ENCODE measurements around the gene SBF2.

Gene SBF2

DNA sequence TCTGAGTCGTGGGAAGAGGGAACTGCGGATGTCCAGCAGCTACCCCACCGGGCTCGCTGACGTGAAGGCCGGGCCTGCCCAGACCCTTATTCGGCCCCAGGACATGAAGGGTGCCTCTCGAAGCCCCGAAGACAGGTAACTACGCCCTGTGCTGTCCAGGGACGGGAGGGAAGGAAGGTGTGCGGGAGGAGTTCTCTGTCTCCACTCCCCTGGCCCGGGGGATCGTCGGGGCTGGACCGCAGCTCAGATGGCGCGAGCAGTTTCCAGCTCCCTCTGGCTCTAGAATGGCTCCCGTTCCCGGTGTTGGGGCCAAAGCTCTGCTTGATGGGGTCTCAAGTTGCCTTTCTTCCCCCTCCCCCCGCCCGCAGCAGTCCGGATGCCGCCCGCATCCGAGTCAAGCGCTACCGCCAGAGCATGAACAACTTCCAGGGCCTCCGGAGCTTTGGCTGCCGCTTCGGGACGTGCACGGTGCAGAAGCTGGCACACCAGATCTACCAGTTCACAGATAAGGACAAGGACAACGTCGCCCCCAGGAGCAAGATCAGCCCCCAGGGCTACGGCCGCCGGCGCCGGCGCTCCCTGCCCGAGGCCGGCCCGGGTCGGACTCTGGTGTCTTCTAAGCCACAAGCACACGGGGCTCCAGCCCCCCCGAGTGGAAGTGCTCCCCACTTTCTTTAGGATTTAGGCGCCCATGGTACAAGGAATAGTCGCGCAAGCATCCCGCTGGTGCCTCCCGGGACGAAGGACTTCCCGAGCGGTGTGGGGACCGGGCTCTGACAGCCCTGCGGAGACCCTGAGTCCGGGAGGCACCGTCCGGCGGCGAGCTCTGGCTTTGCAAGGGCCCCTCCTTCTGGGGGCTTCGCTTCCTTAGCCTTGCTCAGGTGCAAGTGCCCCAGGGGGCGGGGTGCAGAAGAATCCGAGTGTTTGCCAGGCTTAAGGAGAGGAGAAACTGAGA, 12.2 kb upstream of the SBF2 start:
- peak overlapping the region in 1 of 2 experiments; percentile 68; a peak in 2 of 4 replicates for H3K4me3 ChIP-seq (ENCODE audit: low read depth in 1 of 2, low read length in 2 of 2)
- no peak overlapping the region for H2AFZ ChIP-seq (ENCODE audit: low read depth, low read length)

DNA sequence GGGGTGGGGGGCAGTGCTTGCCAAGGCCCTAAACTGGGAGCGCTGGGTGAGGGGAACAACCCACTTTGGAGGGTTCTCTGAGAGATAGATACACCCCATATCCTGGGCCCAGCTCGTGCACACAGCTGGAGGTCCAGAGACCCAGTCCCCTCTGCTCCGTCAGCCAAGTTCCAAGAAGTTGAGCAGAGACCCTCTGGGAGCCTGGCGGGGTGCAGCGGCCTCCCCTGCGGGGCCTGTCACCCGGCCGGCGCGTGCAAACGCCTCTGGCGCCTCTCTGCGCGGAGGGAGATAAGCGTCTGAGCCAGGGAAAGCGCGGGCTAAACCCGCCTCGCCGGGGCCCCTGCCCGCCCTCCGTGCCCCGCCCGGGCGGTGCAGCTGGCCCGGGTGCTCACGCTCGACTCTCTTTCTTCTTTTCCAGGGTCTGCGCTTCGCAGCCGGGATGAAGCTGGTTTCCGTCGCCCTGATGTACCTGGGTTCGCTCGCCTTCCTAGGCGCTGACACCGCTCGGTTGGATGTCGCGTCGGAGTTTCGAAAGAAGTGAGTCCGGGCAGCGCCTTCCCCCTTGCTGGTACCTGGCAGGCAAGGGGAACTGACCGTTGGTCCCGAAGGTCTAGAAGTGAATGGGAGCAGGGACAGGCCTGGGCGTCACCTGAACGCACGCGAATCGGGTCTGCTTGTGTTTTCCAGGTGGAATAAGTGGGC, 11.4 kb upstream of the SBF2 start:
- DNase-seq: peak; percentile 55
- Histone ChIP-seq H3K27me3 (ENCODE audit: insufficient read depth, low read length, poor library complexity) (peaks cover 59% of the 10 kb centered on the region), H2AFZ (ENCODE audit: low read depth, low read length) (peak overlapping the region; percentile 68)

More for the DNA sequence above, 12.2 kb upstream of the SBF2 start:
- DNase-seq: no peak
- peak overlapping the region; percentile 55; the same call in 1 of the 2 replicates for H3K9ac ChIP-seq (ENCODE audit: low read depth, low read length)
- H4K20me1 ChIP-seq (ENCODE audit: insufficient read depth, low read length): peaks cover 5% of the 10 kb centered on the region
- TF ChIP-seq EZH2 (IDR thresholded peaks at IDR 0.05; ENCODE audit: borderline replicate concordance, low read depth, low read length, severe bottlenecking): no peak
- TF ChIP-seq, protein P1, sequence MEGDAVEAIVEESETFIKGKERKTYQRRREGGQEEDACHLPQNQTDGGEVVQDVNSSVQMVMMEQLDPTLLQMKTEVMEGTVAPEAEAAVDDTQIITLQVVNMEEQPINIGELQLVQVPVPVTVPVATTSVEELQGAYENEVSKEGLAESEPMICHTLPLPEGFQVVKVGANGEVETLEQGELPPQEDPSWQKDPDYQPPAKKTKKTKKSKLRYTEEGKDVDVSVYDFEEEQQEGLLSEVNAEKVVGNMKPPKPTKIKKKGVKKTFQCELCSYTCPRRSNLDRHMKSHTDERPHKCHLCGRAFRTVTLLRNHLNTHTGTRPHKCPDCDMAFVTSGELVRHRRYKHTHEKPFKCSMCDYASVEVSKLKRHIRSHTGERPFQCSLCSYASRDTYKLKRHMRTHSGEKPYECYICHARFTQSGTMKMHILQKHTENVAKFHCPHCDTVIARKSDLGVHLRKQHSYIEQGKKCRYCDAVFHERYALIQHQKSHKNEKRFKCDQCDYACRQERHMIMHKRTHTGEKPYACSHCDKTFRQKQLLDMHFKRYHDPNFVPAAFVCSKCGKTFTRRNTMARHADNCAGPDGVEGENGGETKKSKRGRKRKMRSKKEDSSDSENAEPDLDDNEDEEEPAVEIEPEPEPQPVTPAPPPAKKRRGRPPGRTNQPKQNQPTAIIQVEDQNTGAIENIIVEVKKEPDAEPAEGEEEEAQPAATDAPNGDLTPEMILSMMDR (IDR thresholded peaks at IDR 0.05; ENCODE audit: borderline replicate concordance, extremely low read depth, low read length, poor library complexity, severe bottlenecking): no peak
- peaks cover 57% of the 10 kb centered on the region for H3K27me3 ChIP-seq (ENCODE audit: insufficient read depth, low read length, poor library complexity)
- H3K79me2 ChIP-seq (ENCODE audit: insufficient read depth, low read length): no peaks in the 10 kb centered on the region
- peaks cover 84% of the 10 kb centered on the region for H3K4me1 ChIP-seq (ENCODE audit: insufficient read depth, low read length)
- peak overlapping the region; percentile 88 for H3K4me2 ChIP-seq (ENCODE audit: insufficient read depth, low read length)
- H3K36me3 ChIP-seq (ENCODE audit: insufficient read depth, low read length): peaks cover 3% of the 10 kb centered on the region; the same call in 1 of the 2 replicates
- no peak for ATAC-seq (ENCODE audit: insufficient read depth, low read depth)
- peak overlapping the region; percentile 16; the same call in 1 of the 2 replicates for H3K27ac ChIP-seq (ENCODE audit: low read length)
- H3K9me3 ChIP-seq (ENCODE audit: insufficient read depth, low read length, severe bottlenecking): no peaks in the 10 kb centered on the region

DNA sequence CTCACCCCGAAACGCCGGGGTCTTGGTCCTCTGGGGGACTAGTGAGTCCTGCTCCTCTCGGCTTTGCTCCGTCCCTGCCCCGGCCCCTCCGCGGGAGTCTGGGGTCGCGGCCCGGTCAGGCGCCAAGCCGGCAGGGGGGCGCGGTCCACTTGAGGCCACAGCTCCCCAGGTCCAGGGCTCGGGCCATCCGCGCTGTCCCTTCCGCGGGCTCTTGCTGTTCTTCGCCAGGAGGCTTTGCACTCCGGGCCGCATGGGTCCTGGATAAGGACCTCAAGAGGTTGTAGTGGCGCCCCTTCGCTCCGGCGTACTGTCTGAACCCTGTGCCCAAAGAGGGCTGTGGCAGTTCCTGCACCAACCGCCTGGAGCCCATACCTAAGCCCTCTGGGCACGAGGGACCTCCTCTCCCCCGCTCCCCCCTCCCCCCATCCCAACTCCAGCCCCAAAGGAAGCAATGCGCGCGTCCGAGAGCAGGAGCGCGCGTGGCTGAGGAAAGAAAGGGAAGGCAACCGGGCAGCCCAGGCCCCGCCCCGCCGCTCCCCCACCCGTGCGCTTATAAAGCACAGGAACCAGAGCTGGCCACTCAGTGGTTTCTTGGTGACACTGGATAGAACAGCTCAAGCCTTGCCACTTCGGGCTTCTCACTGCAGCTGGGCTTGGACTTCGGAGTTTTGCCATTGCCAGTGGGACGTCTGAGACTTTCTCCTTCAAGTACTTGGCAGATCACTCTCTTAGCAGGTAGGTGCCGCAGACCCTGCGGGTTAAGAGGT, 10.7 kb upstream of the SBF2 start, which contains the start of gene ADM:
Gene ADM (plus strand): TSS at position 579 of the 767 bp plus-strand sequence. CDS start 628 bp downstream, outside the sequence.
- Histone ChIP-seq H3K27me3 (ENCODE audit: insufficient read depth, low read length, poor library complexity) (peaks cover 59% of the 10 kb centered on the region), H4K20me1 (ENCODE audit: insufficient read depth, low read length) (peaks cover 5% of the 10 kb centered on the region), H3K4me2 (ENCODE audit: insufficient read depth, low read length) (peak within 1 kb of the TSS; percentile 88), H3K9me3 (ENCODE audit: insufficient read depth, low read length, severe bottlenecking) (no peaks in the 10 kb centered on the region), H3K27ac (ENCODE audit: low read length) (peak within 1 kb of the TSS; percentile 30; the same call in 1 of the 2 replicates), H3K4me1 (ENCODE audit: insufficient read depth, low read length) (peaks cover 74% of the 10 kb centered on the region), H3K79me2 (ENCODE audit: insufficient read depth, low read length) (no peaks in the 10 kb centered on the region), H3K36me3 (ENCODE audit: insufficient read depth, low read length) (peaks cover 3% of the 10 kb centered on the region; the same call in 1 of the 2 replicates), H3K9ac (ENCODE audit: low read depth, low read length) (peak within 1 kb of the TSS; percentile 55), H2AFZ (ENCODE audit: low read depth, low read length) (peak within 1 kb of the TSS; percentile 68), H3K4me3 (ENCODE audit: low read depth in 1 of 2, low read length in 2 of 2) (peak within 1 kb of the TSS; percentile 27 to 68; a peak in 3 of 4 replicates)
- TF ChIP-seq, protein P1 (IDR thresholded peaks at IDR 0.05; ENCODE audit: borderline replicate concordance, extremely low read depth, low read length, poor library complexity, severe bottlenecking): peak; percentile 52
- TF ChIP-seq EZH2 (IDR thresholded peaks at IDR 0.05; ENCODE audit: borderline replicate concordance, low read depth, low read length, severe bottlenecking): peak; percentile 67
- peak; percentile 44 for DNase-seq
- ATAC-seq (ENCODE audit: insufficient read depth, low read depth): peak; percentile 35

More for the DNA sequence above, 11.4 kb upstream of the SBF2 start:
- TF ChIP-seq, protein P1 (IDR thresholded peaks at IDR 0.05; ENCODE audit: borderline replicate concordance, extremely low read depth, low read length, poor library complexity, severe bottlenecking): no peak
- TF ChIP-seq EZH2 (IDR thresholded peaks at IDR 0.05; ENCODE audit: borderline replicate concordance, low read depth, low read length, severe bottlenecking): no peak
- Histone ChIP-seq H3K27ac (ENCODE audit: low read length) (peak overlapping the region; percentile 30; the same call in 1 of the 2 replicates), H3K79me2 (ENCODE audit: insufficient read depth, low read length) (no peaks in the 10 kb centered on the region), H3K4me3 (ENCODE audit: low read depth in 1 of 2, low read length in 2 of 2) (peak overlapping the region; percentile 27 to 68; a peak in 3 of 4 replicates), H3K9ac (ENCODE audit: low read depth, low read length) (peak overlapping the region; percentile 55), H3K4me1 (ENCODE audit: insufficient read depth, low read length) (peaks cover 81% of the 10 kb centered on the region), H4K20me1 (ENCODE audit: insufficient read depth, low read length) (peaks cover 5% of the 10 kb centered on the region), H3K4me2 (ENCODE audit: insufficient read depth, low read length) (peak overlapping the region; percentile 88), H3K36me3 (ENCODE audit: insufficient read depth, low read length) (peaks cover 3% of the 10 kb centered on the region; the same call in 1 of the 2 replicates), H3K9me3 (ENCODE audit: insufficient read depth, low read length, severe bottlenecking) (no peaks in the 10 kb centered on the region)
- ATAC-seq (ENCODE audit: insufficient read depth, low read depth): peak; percentile 56
